ENCODE data around the gene MGAT5. TPM values are rescaled to one million over a fixed set of nuclear protein-coding genes. Genes with fewer than 3 reads are reported as not detected.

MGAT5 gene
- total and polyA plus RNA-seq, 7 experiments from 2014 or later = 5.3 to 48.0 (median 40.0) TPM

GRCh38 chr2:134252092-134252750, 1.7 kb upstream of the MGAT5 start:
- intact Hi-C loops (cut with micrococcal nuclease) = loop anchor here in 1 of 2 donors (10.0 kb wide), 1 partner anchor 1493 kb away; the partner anchor contains the start of gene UBXN4
- no peak overlapping the region for H3K27ac ChIP-seq (ENCODE audit: low read depth, low read length)
- DNase-seq = no peak
- no peaks in the 10 kb centered on the region for H3K27me3 Mint-ChIP-seq
- peaks cover 0 to 33% (median 22%) of the 10 kb centered on the region in 5 donors for H3K36me3 Mint-ChIP-seq
- H3K4me3 ChIP-seq (ENCODE audit: low read length) = no peak overlapping the region
- peak; percentile 47 for ATAC-seq
- H3K9me3 Mint-ChIP-seq = no peaks in the 10 kb centered on the region
- peaks cover 59 to 95% (median 93%) of the 10 kb centered on the region in 7 donors for H3K4me1 Mint-ChIP-seq
- CTCF ChIA-PET = no interaction called here
- peaks cover 32 to 72% of the 10 kb centered on the region in 2 donors for H3K4me1 ChIP-seq (ENCODE audit: control insufficient read depth in 2 of 2, insufficient read depth in 2 of 2, low read length in 2 of 2)
- no peaks in the 10 kb centered on the region for H3K36me3 ChIP-seq (ENCODE audit: control insufficient read depth in 2 of 3, insufficient read depth in 3 of 3, low read length in 3 of 3)
- no peaks in the 10 kb centered on the region for H3K9me3 ChIP-seq (ENCODE audit: control insufficient read depth in 2 of 3, low read length in 3 of 3)
- H3K4me3 Mint-ChIP-seq = peak overlapping the region in 4 of 10 donors; percentile 9 to 32 (median 18)
- peak overlapping the region in 3 of 9 donors; percentile 2 to 15 (median 6) for H3K27ac Mint-ChIP-seq
- POLR2A ChIA-PET = no interaction called here
- no peaks in the 10 kb centered on the region for H3K27me3 ChIP-seq (ENCODE audit: control insufficient read depth in 2 of 2, insufficient read depth in 2 of 2, low read length in 2 of 2)

DNA sequence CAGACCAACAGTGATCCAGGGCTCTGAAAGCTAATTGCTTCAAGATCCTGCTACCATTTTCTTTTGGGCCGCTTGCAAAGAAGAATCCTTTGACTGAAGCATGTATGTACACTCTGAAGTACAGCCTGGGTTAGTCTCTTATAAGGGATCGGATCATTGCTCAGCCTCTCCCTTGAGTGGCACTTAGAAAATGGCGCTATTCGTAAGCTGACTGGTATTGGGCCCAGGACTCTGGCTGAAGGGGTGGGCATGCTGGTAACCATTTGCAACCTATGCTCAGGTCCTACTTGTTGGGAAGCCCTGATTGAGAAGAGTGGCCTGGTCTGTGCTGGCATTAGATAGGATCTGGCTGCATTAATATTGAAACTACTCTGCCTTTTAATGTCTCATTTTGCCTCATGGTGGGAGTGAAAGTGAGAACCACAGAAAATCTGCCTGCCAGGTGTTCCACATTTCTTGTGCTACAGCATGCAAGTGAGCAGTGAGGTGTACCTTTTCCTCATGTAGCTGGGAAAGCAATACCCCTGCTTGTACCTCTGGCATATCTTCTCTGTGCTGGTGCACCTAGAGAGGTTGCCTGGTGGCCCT, 661 bp upstream of the MGAT5 start:
- Mint-ChIP-seq H3K36me3 (peaks cover 0 to 33% (median 22%) of the 10 kb centered on the region in 5 donors), H3K27me3 (no peaks in the 10 kb centered on the region), H3K27ac (peak overlapping the region in 2 of 9 donors; percentile 14 to 69), H3K9me3 (no peaks in the 10 kb centered on the region), H3K4me1 (peaks cover 56 to 95% (median 93%) of the 10 kb centered on the region in 7 donors), H3K4me3 (peak overlapping the region in 3 of 10 donors; percentile 46 to 74 (median 48))
- Histone ChIP-seq H3K36me3 (ENCODE audit: control insufficient read depth in 2 of 3, insufficient read depth in 3 of 3, low read length in 3 of 3) (no peaks in the 10 kb centered on the region), H3K4me1 (ENCODE audit: control insufficient read depth in 2 of 2, insufficient read depth in 2 of 2, low read length in 2 of 2) (peaks cover 38 to 73% of the 10 kb centered on the region in 2 donors), H3K27ac (ENCODE audit: low read depth, low read length) (no peak overlapping the region), H3K9me3 (ENCODE audit: control insufficient read depth in 2 of 3, low read length in 3 of 3) (no peaks in the 10 kb centered on the region), H3K4me3 (ENCODE audit: low read length) (no peak overlapping the region), H3K27me3 (ENCODE audit: control insufficient read depth in 2 of 2, insufficient read depth in 2 of 2, low read length in 2 of 2) (no peaks in the 10 kb centered on the region)
- CTCF ChIA-PET = no interaction called here
- intact Hi-C loops (cut with micrococcal nuclease) = loop anchor here in 1 of 2 donors (10.0 kb wide), 1 partner anchor 1492 kb away; the partner anchor contains the start of gene UBXN4
- no peak for ATAC-seq
- POLR2A ChIA-PET = interaction anchor here (0.6 kb wide), 1 partner anchor 29 kb away, joined by 3 read pairs; no protein-coding TSS in a partner anchor
- DNase-seq = no peak

- Mint-ChIP-seq H3K9me3 (no peaks in the 10 kb centered on the region), H3K36me3 (peaks cover 0 to 35% (median 17%) of the 10 kb centered on the region in 5 donors), H3K27me3 (no peaks in the 10 kb centered on the region), H3K4me1 (peaks cover 56 to 96% (median 94%) of the 10 kb centered on the region in 7 donors), H3K4me3 (no peak overlapping the region), H3K27ac (peak overlapping the region in 5 of 9 donors; percentile 5 to 67 (median 33))
- intact Hi-C loops (cut with micrococcal nuclease) = loop anchor here in 1 of 2 donors (5.0 to 10.0 kb wide), 3 partner anchors 37 to 1490 kb away; partner anchors contain the start of gene UBXN4
- POLR2A ChIA-PET = no interaction called here
- H3K27ac ChIP-seq (ENCODE audit: low read depth, low read length) = no peak overlapping the region
- no peak overlapping the region for H3K4me3 ChIP-seq (ENCODE audit: low read length)
- no peaks in the 10 kb centered on the region for H3K27me3 ChIP-seq (ENCODE audit: control insufficient read depth in 2 of 2, insufficient read depth in 2 of 2, low read length in 2 of 2)
- no peaks in the 10 kb centered on the region for H3K9me3 ChIP-seq (ENCODE audit: control insufficient read depth in 2 of 3, low read length in 3 of 3)
- no peaks in the 10 kb centered on the region for H3K36me3 ChIP-seq (ENCODE audit: control insufficient read depth in 2 of 3, insufficient read depth in 3 of 3, low read length in 3 of 3)
- DNase-seq (no peak), ATAC-seq (no peak)
- CTCF ChIA-PET = interaction anchor here (0.8 to 0.9 kb wide), 2 partner anchors 9 to 10 kb away, joined by 3 to 4 read pairs; no protein-coding TSS in a partner anchor
- H3K4me1 ChIP-seq (ENCODE audit: control insufficient read depth in 2 of 2, insufficient read depth in 2 of 2, low read length in 2 of 2) = peaks cover 47 to 81% of the 10 kb centered on the region in 2 donors
Measured at GRCh38 chr2:134254824-134255223, 952 bp downstream of the MGAT5 start.

GRCh38 chr2:134256956-134257355, 3.1 kb downstream of the MGAT5 start:
- no peak for ATAC-seq

DNA sequence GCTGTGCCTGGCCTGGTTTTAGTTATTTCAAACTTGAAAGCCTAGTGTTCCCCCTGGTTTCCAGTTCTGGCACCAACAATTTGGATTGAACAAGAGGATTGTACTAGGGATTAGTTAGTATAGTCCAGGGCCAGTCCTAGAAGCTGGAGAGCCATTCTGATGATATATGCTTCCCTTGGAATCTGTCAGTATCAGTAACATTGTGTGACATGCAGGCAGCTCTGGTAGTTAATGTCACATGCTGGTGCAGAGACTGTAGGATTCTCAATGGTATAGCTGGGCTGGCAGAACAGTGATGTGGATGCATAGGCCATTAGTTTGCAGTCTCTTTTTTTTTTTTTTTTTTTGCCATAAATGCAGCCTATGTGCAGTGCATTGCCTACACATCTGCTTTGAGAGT, 3.6 kb downstream of the MGAT5 start:
- no peaks in the 10 kb centered on the region for H3K9me3 Mint-ChIP-seq
- H3K36me3 Mint-ChIP-seq = peaks cover 0 to 36% (median 14%) of the 10 kb centered on the region in 5 donors
- ChIA-PET POLR2A (interaction anchor here (1.0 kb wide), 1 partner anchor 23 kb away, joined by 3 read pairs; no protein-coding TSS in a partner anchor), CTCF (interaction anchor here (1.7 kb wide), 1 partner anchor 49 kb away, joined by 4 read pairs; no protein-coding TSS in a partner anchor)
- Histone ChIP-seq H3K27ac (ENCODE audit: low read depth, low read length) (no peak overlapping the region), H3K27me3 (ENCODE audit: control insufficient read depth in 2 of 2, insufficient read depth in 2 of 2, low read length in 2 of 2) (no peaks in the 10 kb centered on the region), H3K4me1 (ENCODE audit: control insufficient read depth in 2 of 2, insufficient read depth in 2 of 2, low read length in 2 of 2) (peaks cover 34 to 78% of the 10 kb centered on the region in 2 donors), H3K9me3 (ENCODE audit: control insufficient read depth in 2 of 3, low read length in 3 of 3) (no peaks in the 10 kb centered on the region), H3K4me3 (ENCODE audit: low read length) (no peak overlapping the region), H3K36me3 (ENCODE audit: control insufficient read depth in 2 of 3, insufficient read depth in 3 of 3, low read length in 3 of 3) (no peaks in the 10 kb centered on the region)
- peaks cover 53 to 98% (median 95%) of the 10 kb centered on the region in 7 donors for H3K4me1 Mint-ChIP-seq
- peak overlapping the region in 6 of 10 donors; percentile 22 to 71 (median 46) for H3K4me3 Mint-ChIP-seq
- DNase-seq (no peak), ATAC-seq (no peak)
- no peaks in the 10 kb centered on the region for H3K27me3 Mint-ChIP-seq
- intact Hi-C loops (cut with micrococcal nuclease) = loop anchor here (1.0 to 10.0 kb wide), 4 partner anchors 26 to 1487 kb away; partner anchors contain the start of gene UBXN4 (in 1 of the 2)
- peak overlapping the region in 8 of 9 donors; percentile 51 to 94 (median 84) for H3K27ac Mint-ChIP-seq

More at GRCh38 chr2:134256956-134257355, 3.1 kb downstream of the MGAT5 start:
- ChIA-PET POLR2A (interaction anchor here (0.8 to 1.0 kb wide), 2 partner anchors 22 to 33 kb away, joined by 3 read pairs; no protein-coding TSS in a partner anchor), CTCF (interaction anchor here (1.1 to 1.7 kb wide), 4 partner anchors 11 to 49 kb away, joined by 4 to 7 read pairs (median 5); no protein-coding TSS in a partner anchor)
- peak overlapping the region; percentile 44 to 94 (median 83) for H3K27ac Mint-ChIP-seq
- no peaks in the 10 kb centered on the region for H3K27me3 Mint-ChIP-seq
- peak in 2 of 9 donors; percentile 25 to 30 for DNase-seq
- peaks cover 58 to 98% (median 98%) of the 10 kb centered on the region in 7 donors for H3K4me1 Mint-ChIP-seq
- Histone ChIP-seq H3K4me1 (ENCODE audit: control insufficient read depth in 2 of 2, insufficient read depth in 2 of 2, low read length in 2 of 2) (peaks cover 34 to 82% of the 10 kb centered on the region in 2 donors), H3K27ac (ENCODE audit: low read depth, low read length) (no peak overlapping the region), H3K36me3 (ENCODE audit: control insufficient read depth in 2 of 3, insufficient read depth in 3 of 3, low read length in 3 of 3) (no peaks in the 10 kb centered on the region), H3K27me3 (ENCODE audit: control insufficient read depth in 2 of 2, insufficient read depth in 2 of 2, low read length in 2 of 2) (no peaks in the 10 kb centered on the region), H3K9me3 (ENCODE audit: control insufficient read depth in 2 of 3, low read length in 3 of 3) (no peaks in the 10 kb centered on the region), H3K4me3 (ENCODE audit: low read length) (no peak overlapping the region)
- H3K4me3 Mint-ChIP-seq = peak overlapping the region; percentile 17 to 71 (median 46)
- intact Hi-C loops (cut with micrococcal nuclease) = loop anchor here (1.0 to 10.0 kb wide), 4 partner anchors 26 to 1488 kb away; partner anchors contain the start of gene UBXN4 (in 1 of the 2)
- H3K36me3 Mint-ChIP-seq = peaks cover 0 to 41% (median 14%) of the 10 kb centered on the region in 5 donors
- no peaks in the 10 kb centered on the region for H3K9me3 Mint-ChIP-seq

All from naive thymus-derived CD4-positive, alpha-beta T cell (primary cell).